ENCODE measurements around the gene PDE10A.

The PDE10A gene

GRCh38 chr6:165458134-165458533, 204.9 kb downstream of the PDE10A start:
- DNase-seq, result no peak

GRCh38 chr6:165456286-165456685, 206.8 kb downstream of the PDE10A start:
- no peak for DNase-seq

GRCh38 chr6:165455488-165455887, 207.6 kb downstream of the PDE10A start:
- DNase-seq, result no peak

- DNase-seq, result no peak
These were observed 209.6 kb downstream of the PDE10A start for GRCh38 chr6:165453395-165453794.

- DNase-seq, result no peak
These were observed 211.2 kb downstream of the PDE10A start for GRCh38 chr6:165451838-165452237.

- DNase-seq, result no peak
These were observed 214.8 kb downstream of the PDE10A start for GRCh38 chr6:165448210-165448609.

GRCh38 chr6:165447141-165447540, 215.9 kb downstream of the PDE10A start:
- DNase-seq, result no peak

GRCh38 chr6:165446331-165446730, 216.7 kb downstream of the PDE10A start:
- no peak for DNase-seq

GRCh38 chr6:165443462-165443861, 219.6 kb downstream of the PDE10A start:
- no peak for DNase-seq

- no peak for DNase-seq
These were observed 221.9 kb downstream of the PDE10A start for GRCh38 chr6:165441181-165441580.

- no peak for DNase-seq
These were observed 223.0 kb downstream of the PDE10A start for GRCh38 chr6:165439928-165440554.

GRCh38 chr6:165426892-165427291, 236.1 kb downstream of the PDE10A start:
- no peak for DNase-seq

- no peak for DNase-seq
These were observed 240.8 kb downstream of the PDE10A start for GRCh38 chr6:165422192-165422591.

- DNase-seq, result no peak
These were observed 245.7 kb downstream of the PDE10A start for GRCh38 chr6:165417278-165417865.

- DNase-seq, result no peak
These were observed 258.3 kb downstream of the PDE10A start for GRCh38 chr6:165404697-165405096.

- DNase-seq, result no peak
These were observed 258.7 kb downstream of the PDE10A start for GRCh38 chr6:165404296-165404695.

GRCh38 chr6:165403006-165403595, 259.9 kb downstream of the PDE10A start:
- DNase-seq, result no peak

GRCh38 chr6:165401092-165401491, 261.9 kb downstream of the PDE10A start:
- no peak for DNase-seq

GRCh38 chr6:165390475-165390874, 272.6 kb downstream of the PDE10A start:
- DNase-seq, result no peak

- no peak for DNase-seq
These were observed 273.5 kb downstream of the PDE10A start for GRCh38 chr6:165389534-165389933.

GRCh38 chr6:165383323-165383722, 279.7 kb downstream of the PDE10A start:
- DNase-seq, result no peak

- DNase-seq, result no peak
These were observed 286.9 kb downstream of the PDE10A start for GRCh38 chr6:165376100-165376499.

GRCh38 chr6:165365371-165365770, 297.7 kb downstream of the PDE10A start:
- no peak for DNase-seq

- no peak for DNase-seq
These were observed 317.3 kb downstream of the PDE10A start for GRCh38 chr6:165345700-165346099.

GRCh38 chr6:165340532-165340931, 322.5 kb downstream of the PDE10A start:
- no peak for DNase-seq

All from EL (cell line).